HepG2 (cell line): ENCODE results near the gene NGFR. TPM values are rescaled to one million over a fixed set of nuclear protein-coding genes. Genes with fewer than 3 reads are reported as not detected.

Experiments
- ATF7 ChIP-seq, 2 experiments: fragments of 450-650 bp in 1 of 2; sonication (generic) in 1 of 2; formaldehyde crosslinking in 1 of 2; IDR thresholded peaks; 2 replicates each; pipeline versions ENCODE4 v1.4.0 to v1.6.1; 2016 to 2020; ENCODE audit warnings: antibody characterized with exemption in 1 of 2, mild to moderate bottlenecking in 1 of 2, missing genetic modification reagents in 1 of 2
- CHD4 ChIP-seq: fragments of 200-600 bp; sonication (generic); IDR thresholded peaks from 2 replicates; pipeline ENCODE4 v1.7.0; 2017; ENCODE audit warnings: mild to moderate bottlenecking, low read length, borderline replicate concordance
- ELK4 ChIP-seq: sonication (generic); formaldehyde crosslinking; IDR thresholded peaks from 2 replicates; pipeline ENCODE4 v1.9.0; 2021; ENCODE audit warnings: missing genetic modification reagents, borderline replicate concordance
- ESRRA ChIP-seq: sonication (generic); formaldehyde crosslinking; IDR thresholded peaks from 2 replicates; pipeline ENCODE4 v1.5.1; 2020; ENCODE audit warnings: mild to moderate bottlenecking, low read depth, missing genetic modification reagents
- EZH2 ChIP-seq: conservative IDR thresholded peaks from 2 replicates; pipeline ENCODE4 v1.6.1; 2012; ENCODE audit warnings: mild to moderate bottlenecking, low read depth, low read length, moderate library complexity
- GFI1 ChIP-seq: sonication (generic); formaldehyde crosslinking; IDR thresholded peaks from 2 replicates; pipeline ENCODE4 v1.5.0; 2020; ENCODE audit warnings: missing genetic modification reagents, mild to moderate bottlenecking, borderline replicate concordance
- KLF16 ChIP-seq, 2 experiments: sonication (generic) in 1 of 2; formaldehyde crosslinking in 1 of 2; IDR thresholded peaks; 2 replicates each; pipeline versions ENCODE4 v1.6.1 to v1.8.0; 2016 to 2023; ENCODE audit warnings: missing genetic modification reagents in 2 of 2, missing compliant biosample characterization in 1 of 2
- MLX ChIP-seq: IDR thresholded peaks from 2 replicates; pipeline ENCODE4 v1.6.1; 2016
- MYPOP ChIP-seq: sonication (generic); formaldehyde crosslinking; IDR thresholded peaks from 2 replicates; pipeline ENCODE4 v1.8.1; 2023; ENCODE audit warnings: mild to moderate bottlenecking, moderate library complexity, missing genetic modification reagents
- NFAT5 ChIP-seq: sonication (generic); formaldehyde crosslinking; IDR thresholded peaks from 2 replicates; pipeline ENCODE4 v1.4.0; 2020; ENCODE audit warnings: missing genetic modification reagents
- PRMT3 ChIP-seq: sonication (generic); formaldehyde crosslinking; IDR thresholded peaks from 2 replicates; pipeline ENCODE4 v1.8.1; 2022; ENCODE audit warnings: low read depth, mild to moderate bottlenecking, moderate library complexity, missing genetic modification reagents, borderline replicate concordance
- SALL2 ChIP-seq: sonication (generic); formaldehyde crosslinking; IDR thresholded peaks from 2 replicates; pipeline ENCODE4 v1.8.1; 2023; ENCODE audit warnings: mild to moderate bottlenecking, missing genetic modification reagents, inconsistent platforms
- SNAPC2 ChIP-seq: sonication (generic); formaldehyde crosslinking; IDR thresholded peaks from 2 replicates; pipeline ENCODE4 v1.8.1; 2022; ENCODE audit warnings: mild to moderate bottlenecking, missing genetic modification reagents
- ZNF224 ChIP-seq: sonication (generic); formaldehyde crosslinking; IDR thresholded peaks from 2 replicates; pipeline ENCODE4 v1.5.0; 2020; ENCODE audit warnings: mild to moderate bottlenecking, missing genetic modification reagents
- ZNF225 ChIP-seq: sonication (generic); formaldehyde crosslinking; IDR thresholded peaks from 2 replicates; pipeline ENCODE4 v1.4.0; 2020; ENCODE audit warnings: mild to moderate bottlenecking, missing genetic modification reagents
- ZNF552 ChIP-seq: sonication (generic); formaldehyde crosslinking; IDR thresholded peaks from 2 replicates; pipeline ENCODE4 v1.9.0; 2022; ENCODE audit warnings: missing genetic modification reagents, mild to moderate bottlenecking, borderline replicate concordance
- ZNF577 ChIP-seq: sonication (generic); formaldehyde crosslinking; IDR thresholded peaks from 2 replicates; pipeline ENCODE4 v1.4.0; 2020; ENCODE audit warnings: mild to moderate bottlenecking, low read depth, missing genetic modification reagents, borderline replicate concordance
- ZNF605 ChIP-seq: sonication (generic); formaldehyde crosslinking; IDR thresholded peaks from 2 replicates; pipeline ENCODE4 v1.8.0; 2022; ENCODE audit warnings: mild to moderate bottlenecking, missing genetic modification reagents
- ZNF652 ChIP-seq: IDR thresholded peaks from 2 replicates; pipeline ENCODE4 v1.6.1; 2016; ENCODE audit warnings: low read depth, borderline replicate concordance
- ZNF75D ChIP-seq: sonication (generic); formaldehyde crosslinking; IDR thresholded peaks from 2 replicates; pipeline ENCODE4 v1.8.1; 2023; ENCODE audit warnings: missing genetic modification reagents, mild to moderate bottlenecking, borderline replicate concordance
- ZNF790 ChIP-seq: sonication (generic); formaldehyde crosslinking; IDR thresholded peaks from 2 replicates; pipeline ENCODE4 v1.8.0; 2022; ENCODE audit warnings: missing genetic modification reagents, mild to moderate bottlenecking, borderline replicate concordance
- polyA plus RNA-seq, 8 experiments: library from polyadenylated mRNA; depleted of rRNA in 3 of 8; stranded (reverse) in 7 of 8; unstranded in 1 of 8; fragments of >200 nt; fragmentation: Illumina TruSeq in 4 of 8; extraction: Trizol in 4 of 8; gene quantifications; 2 replicates each; pipeline versions ENCODE4 v1.2.1 to v1.2.3, GENCODE V29; 2011 to 2016; ENCODE audit warnings: low read depth in 4 of 8, missing spikeins in 1 of 8, mixed read lengths in 1 of 8; ENCODE audit not compliant: insufficient read depth in 1 of 8
- total RNA-seq, 5 experiments: library from RNA; depleted of rRNA; stranded (reverse); fragments of >200 nt; fragmentation: Illumina TruSeq; extraction: Trizol; gene quantifications; 2 replicates each; pipeline ENCODE4 v1.2.3, GENCODE V29; 2016; ENCODE audit warnings: low read depth in 1 of 5

NGFR gene
- total and polyA plus RNA-seq, 2 of the 13 experiments (the other 11 are each of a cell fraction or from before 2014, with no cell fraction given), result 1.1 to 1.8 TPM

- TF ChIP-seq MYPOP (CRISPR knock-in tag) (no peak; the same call in 1 of the 2 replicates), NFAT5 (CRISPR knock-in tag) (no peak), ZNF225 (CRISPR knock-in tag) (peak; percentile 96), ZNF552 (CRISPR knock-in tag) (0 out of 2 replicates have a peak, but pooled peaks have one; percentile 85), PRMT3 (CRISPR knock-in tag) (no peak), ESRRA (CRISPR knock-in tag) (no peak), CHD4 (no peak), ZNF605 (peak; percentile 95), ELK4 (CRISPR knock-in tag) (no peak), ZNF75D (CRISPR knock-in tag) (no peak), EZH2 (no peak), GFI1 (CRISPR knock-in tag) (no peak), ZNF224 (CRISPR knock-in tag) (no peak), ATF7 (IDR thresholded peaks at IDR 0.05) (no peak), ATF7 (CRISPR knock-in tag; IDR thresholded peaks at IDR 0.05) (0 out of 2 replicates have a peak, but pooled peaks have one; percentile 15), ZNF577 (no peak), SALL2 (CRISPR knock-in tag) (no peak), SNAPC2 (CRISPR knock-in tag) (no peak), KLF16 (CRISPR knock-in tag; IDR thresholded peaks at IDR 0.05) (peak in 1 of 2 experiments; percentile 84; a peak in 1 of 4 replicates), MLX (peak; percentile 60; the same call in 1 of the 2 replicates), ZNF790 (CRISPR knock-in tag) (no peak), ZNF652 (CRISPR knock-in tag) (0 out of 2 replicates have a peak, but pooled peaks have one; percentile 31)
Measured at GRCh38 chr17:49515196-49515770, 20.2 kb downstream of the NGFR start (continued).
